Esophagus muscularis mucosa (tissue), 3 donors: Measurements from ENCODE around the gene CELF4.

ENCODE experiments used
- POLR2A ChIP-seq: fragments of 450-650 bp; IDR thresholded peaks from one replicate; pipeline ENCODE4 v1.6.1; 2017; ENCODE audit warnings: antibody characterized with exemption, moderate library complexity, mild to moderate bottlenecking, low read depth
- TF ChIP-seq, protein P1 (sequence below), 3 experiments: fragments of 200-600 bp in 2 of 3; fragments of 450-650 bp in 1 of 3; sonication (generic) in 2 of 3; IDR thresholded peaks; one replicate each; pipeline ENCODE4 v1.5.1; 2017 to 2019; ENCODE audit warnings: antibody characterized with exemption in 3 of 3, mild to moderate bottlenecking in 2 of 3, moderate library complexity in 1 of 3

DNA sequence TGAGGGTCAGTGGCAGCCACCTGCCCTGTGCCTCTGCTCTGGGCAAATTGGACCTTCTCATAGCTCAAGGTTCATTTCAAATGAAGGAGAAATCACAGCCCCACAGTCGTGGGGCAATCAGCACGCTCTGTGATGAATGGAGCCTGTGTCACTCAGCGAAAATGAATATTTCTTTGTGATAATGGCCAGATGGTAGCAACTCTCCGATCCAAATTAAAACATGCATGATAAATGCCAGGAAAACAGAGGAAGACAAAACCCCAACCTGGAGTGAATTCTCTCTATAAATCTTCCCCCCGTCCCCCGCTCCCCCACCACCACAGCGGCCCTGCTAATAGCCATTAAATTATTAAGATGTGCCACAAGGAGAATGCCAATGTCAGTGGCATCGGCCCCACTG lies 258.4 kb downstream of the CELF4 start:
- TF ChIP-seq, protein P1, sequence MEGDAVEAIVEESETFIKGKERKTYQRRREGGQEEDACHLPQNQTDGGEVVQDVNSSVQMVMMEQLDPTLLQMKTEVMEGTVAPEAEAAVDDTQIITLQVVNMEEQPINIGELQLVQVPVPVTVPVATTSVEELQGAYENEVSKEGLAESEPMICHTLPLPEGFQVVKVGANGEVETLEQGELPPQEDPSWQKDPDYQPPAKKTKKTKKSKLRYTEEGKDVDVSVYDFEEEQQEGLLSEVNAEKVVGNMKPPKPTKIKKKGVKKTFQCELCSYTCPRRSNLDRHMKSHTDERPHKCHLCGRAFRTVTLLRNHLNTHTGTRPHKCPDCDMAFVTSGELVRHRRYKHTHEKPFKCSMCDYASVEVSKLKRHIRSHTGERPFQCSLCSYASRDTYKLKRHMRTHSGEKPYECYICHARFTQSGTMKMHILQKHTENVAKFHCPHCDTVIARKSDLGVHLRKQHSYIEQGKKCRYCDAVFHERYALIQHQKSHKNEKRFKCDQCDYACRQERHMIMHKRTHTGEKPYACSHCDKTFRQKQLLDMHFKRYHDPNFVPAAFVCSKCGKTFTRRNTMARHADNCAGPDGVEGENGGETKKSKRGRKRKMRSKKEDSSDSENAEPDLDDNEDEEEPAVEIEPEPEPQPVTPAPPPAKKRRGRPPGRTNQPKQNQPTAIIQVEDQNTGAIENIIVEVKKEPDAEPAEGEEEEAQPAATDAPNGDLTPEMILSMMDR (IDR thresholded peaks at IDR 0.05): no peak
- TF ChIP-seq POLR2A: no peak
